IMR-90 (cell line): ENCODE measurements around the gene FAM168B. TPM values are rescaled to one million over a fixed set of nuclear protein-coding genes. Genes with fewer than 3 reads are reported as not detected.

Experiments used
- ATAC-seq: fragments of 200-7000 bp; cut with Tn5 transposase; 2 replicates; pipeline ENCODE4 v1.9.1; 2020; ENCODE audit warnings: low read depth, mild to moderate bottlenecking, moderate library complexity
- BruUV-seq: library from RNA; stranded (reverse); fragments of 400-500 nt; replicated peaks from 2 replicates; lab custom pipeline; 2021; lab: Mats Ljungman, UMichigan
- CTCF ChIA-PET: fragments of 300-600 bp; formaldehyde crosslinking; extraction: SDS; loops from one replicate; lab custom pipeline; 2021; ENCODE audit warnings: antibody characterized with exemption; lab: Yijun Ruan, JAX
- POLR2A ChIA-PET: fragments of 300-600 bp; sonication (Branson Sonifier 250); formaldehyde crosslinking; loops from one replicate; lab custom pipeline; 2022; ENCODE audit warnings: antibody characterized with exemption; ENCODE audit not compliant: unreplicated experiment; lab: Charles Lee
- DNase-seq: peaks from one replicate; pipeline ENCODE4 v3.0.0; 2013
- H2AFZ ChIP-seq: replicated peaks from 2 replicates; pipeline ENCODE3; 2013; ENCODE audit warnings: low read length, mild to moderate bottlenecking; ENCODE audit not compliant: poor library complexity
- H2AK5ac ChIP-seq: 2 replicates; pipeline ENCODE4 v1.6.1; 2013; ENCODE audit warnings: low read depth, low read length, inconsistent platforms
- H2AK9ac ChIP-seq: replicated peaks from 2 replicates; pipeline ENCODE3; 2013; ENCODE audit warnings: mild to moderate bottlenecking, low read depth, low read length, moderate library complexity; ENCODE audit not compliant: poor library complexity
- H2BK120ac ChIP-seq: 2 replicates; pipeline ENCODE4 v1.6.1; 2013; ENCODE audit warnings: low read depth, low read length, inconsistent platforms
- H2BK15ac ChIP-seq: 3 replicates; pipeline ENCODE4 v1.6.1; 2013; ENCODE audit warnings: low read depth, low read length, inconsistent platforms
- H2BK20ac ChIP-seq: 2 replicates; pipeline ENCODE4 v1.6.1; 2013; ENCODE audit warnings: low read depth, mild to moderate bottlenecking, inconsistent platforms, low read length, moderate library complexity
- H2BK5ac ChIP-seq: 2 replicates; pipeline ENCODE4 v1.6.1; 2013; ENCODE audit warnings: mild to moderate bottlenecking, low read depth, low read length, inconsistent platforms; ENCODE audit not compliant: poor library complexity, severe bottlenecking
- H3K14ac ChIP-seq: replicated peaks from 2 replicates; pipeline ENCODE4 v1.6.1; 2013; ENCODE audit warnings: low read depth, low read length, inconsistent platforms
- H3K18ac ChIP-seq: 2 replicates; pipeline ENCODE4 v1.6.1; 2013; ENCODE audit warnings: low read depth, low read length, control low read depth
- H3K23ac ChIP-seq: 2 replicates; pipeline ENCODE4 v1.6.1; 2013; ENCODE audit warnings: low read depth, low read length, inconsistent platforms
- H3K27ac ChIP-seq: 2 replicates; pipeline ENCODE4 v1.5.1; 2013; ENCODE audit warnings: mild to moderate bottlenecking, control low read depth, low read length; ENCODE audit not compliant: insufficient read depth
- H3K27me3 ChIP-seq: 2 replicates; pipeline ENCODE4 v1.6.1; 2013; ENCODE audit warnings: low read length; ENCODE audit not compliant: control insufficient read depth, insufficient read depth
- H3K36me3 ChIP-seq: 2 replicates; pipeline ENCODE4 v1.6.1; 2013; ENCODE audit warnings: low read length, mixed read lengths; ENCODE audit not compliant: control insufficient read depth, insufficient read depth
- H3K4ac ChIP-seq: 2 replicates; pipeline ENCODE4 v1.6.1; 2013; ENCODE audit warnings: low read depth, low read length, inconsistent platforms
- H3K4me1 ChIP-seq: 2 replicates; pipeline ENCODE4 v1.6.1; 2013; ENCODE audit warnings: low read length, mixed read lengths; ENCODE audit not compliant: control insufficient read depth, insufficient read depth
- H3K4me2 ChIP-seq: 2 replicates; pipeline ENCODE4 v1.6.1; 2013; ENCODE audit warnings: low read depth, mild to moderate bottlenecking, control low read depth, low read length, moderate library complexity
- H3K4me3 ChIP-seq: 2 replicates; pipeline ENCODE4 v1.5.1; 2013; ENCODE audit warnings: low read depth, mild to moderate bottlenecking, control low read depth, low read length, moderate library complexity; ENCODE audit not compliant: insufficient read depth
- H3K56ac ChIP-seq: 2 replicates; pipeline ENCODE4 v1.6.1; 2013; ENCODE audit warnings: low read length, inconsistent platforms; ENCODE audit not compliant: insufficient read depth; ENCODE audit errors: extremely low read depth
- H3K79me1 ChIP-seq, 2 experiments: 2 replicates each; pipeline ENCODE4 v1.6.1; 2013; ENCODE audit warnings: low read length in 2 of 2, inconsistent platforms in 1 of 2, low read depth in 1 of 2
- H3K9ac ChIP-seq: 2 replicates; pipeline ENCODE4 v1.6.1; 2013; ENCODE audit warnings: low read depth, low read length, control low read depth
- H3K9me1 ChIP-seq: 2 replicates; pipeline ENCODE4 v1.6.1; 2013; ENCODE audit warnings: low read length, inconsistent platforms; ENCODE audit not compliant: insufficient read depth
- H3K9me3 ChIP-seq: 2 replicates; pipeline ENCODE4 v1.6.1; 2013; ENCODE audit warnings: low read length; ENCODE audit not compliant: control insufficient read depth, insufficient read depth
- H4K20me1 ChIP-seq: 2 replicates; pipeline ENCODE4 v1.6.1; 2013; ENCODE audit warnings: low read length, inconsistent platforms; ENCODE audit not compliant: insufficient read depth
- H4K5ac ChIP-seq: 2 replicates; pipeline ENCODE4 v1.6.1; 2013; ENCODE audit warnings: mild to moderate bottlenecking, low read depth, low read length, control low read depth
- H4K8ac ChIP-seq, 2 experiments: 2 replicates each; pipeline ENCODE4 v1.6.1; 2013; ENCODE audit warnings: low read depth in 2 of 2, low read length in 2 of 2, control low read depth in 1 of 2, inconsistent platforms in 1 of 2
- H4K91ac ChIP-seq: 2 replicates; pipeline ENCODE4 v1.6.1; 2013; ENCODE audit warnings: low read depth, low read length, inconsistent platforms; ENCODE audit not compliant: insufficient read depth
- CEBPB ChIP-seq: IDR thresholded peaks from 2 replicates; pipeline ENCODE4 v1.6.1; 2012; ENCODE audit warnings: low read depth, low read length, improper control_type of control experiment
- CHD1 ChIP-seq: IDR thresholded peaks from 2 replicates; pipeline ENCODE4 v1.6.1; 2012; ENCODE audit warnings: low read depth, low read length, improper control_type of control experiment
- MAFK ChIP-seq: IDR thresholded peaks from 2 replicates; pipeline ENCODE4 v1.6.1; 2012; ENCODE audit warnings: low read depth, low read length, improper control_type of control experiment
- MAZ ChIP-seq: IDR thresholded peaks from 2 replicates; pipeline ENCODE4 v1.6.1; 2012; ENCODE audit warnings: low read depth, mild to moderate bottlenecking, low read length, improper control_type of control experiment, moderate library complexity, borderline replicate concordance
- NFE2L2 ChIP-seq: fragments of 150-350 bp; IDR thresholded peaks from 2 replicates; pipeline ENCODE4 v1.6.1; 2016; ENCODE audit warnings: low read depth, mild to moderate bottlenecking, low read length
- WGBS, 2 experiments: methylation state at CpG; one replicate each; pipeline versions ENCODE4 v1.1.5 to v1.1.7; 2013; ENCODE audit warnings: missing lambda C conversion rate in 2 of 2; ENCODE audit not compliant: insufficient read length in 1 of 2; ENCODE audit errors: extremely low coverage in 2 of 2; 5-methylcytosine and 5-hydroxymethylcytosine counted together
- dilution Hi-C: fragments of 300-500 bp; cut with HindIII; formaldehyde crosslinking; loops from one replicate; pipeline ENCODE4 v1.14.3; 2018; ENCODE audit warnings: low sequenced_read_pairs; ENCODE audit not compliant: unreplicated experiment
- in situ Hi-C: fragments of 300-500 bp; cut with MboI; formaldehyde crosslinking; loops from 3 replicates; pipeline ENCODE4 v1.14.3; 2019; ENCODE audit warnings: low sequenced_read_pairs, inconsistent platforms, mixed read lengths
- intact Hi-C: fragments of 100-400 bp; cut with micrococcal nuclease; formaldehyde crosslinking; loops from 2 replicates; pipeline ENCODE4 v1.10.0; 2022
- polyA plus RNA-seq, 3 experiments: library from polyadenylated mRNA; depleted of rRNA; stranded (reverse); fragments of >200 nt; gene quantifications; 2 replicates each; pipeline ENCODE4 v1.2.3, GENCODE V29; 2012; ENCODE audit warnings: low replicate concordance in 1 of 3
- total RNA-seq: library from RNA; depleted of rRNA; stranded (reverse); fragments of >200 nt; gene quantifications from 2 replicates; pipeline ENCODE4 v1.2.3, GENCODE V29; 2012

Gene FAM168B
- total and polyA plus RNA-seq, 2 of the 4 experiments (the other 2 are of a cell fraction) = 76.4 to 106 TPM

- no peaks in the 10 kb centered on the region for H3K4me1 ChIP-seq
- no peak overlapping the region for H2BK20ac ChIP-seq
- no peak overlapping the region for H4K5ac ChIP-seq
- in situ Hi-C loops (no loop called here), intact Hi-C loops (no loop called here), dilution Hi-C loops (no loop called here)
- H3K18ac ChIP-seq = no peak overlapping the region
- DNase-seq = no peak
- H3K79me1 ChIP-seq = peaks cover 6 to 8% of the 10 kb centered on the region in 2 experiments; a peak in 2 of 4 replicates
- H3K27me3 ChIP-seq = peaks cover 3% of the 10 kb centered on the region; the same call in 1 of the 2 replicates
- H2AFZ ChIP-seq = no peak overlapping the region
- no peak overlapping the region for H3K4me2 ChIP-seq
- peaks cover 24% of the 10 kb centered on the region for H3K36me3 ChIP-seq
- H2AK9ac ChIP-seq = no peak overlapping the region
- no peak for ATAC-seq
- H2BK120ac ChIP-seq = no peak overlapping the region
- H4K20me1 ChIP-seq = peaks cover 20% of the 10 kb centered on the region
- no peak overlapping the region for H4K8ac ChIP-seq
- no peak overlapping the region for H2BK5ac ChIP-seq
- CTCF ChIA-PET = no interaction called here
- POLR2A ChIA-PET = no interaction called here
- no peak overlapping the region for H3K9ac ChIP-seq
- no peak overlapping the region for H3K4me3 ChIP-seq
- H3K23ac ChIP-seq = no peak overlapping the region
- WGBS, 2 experiments = 70% methylated on average over 2 of the region's 11 CpGs; no CpG with 5 or more reads in 1 of the 2 experiments
- no peaks in the 10 kb centered on the region for H3K9me1 ChIP-seq
- TF ChIP-seq CEBPB (no peak), MAFK (no peak), CHD1 (no peak), NFE2L2 (no peak), MAZ (no peak)
- no peak overlapping the region for H3K4ac ChIP-seq
- no peaks in the 10 kb centered on the region for H3K9me3 ChIP-seq
- H3K14ac ChIP-seq = no peak overlapping the region
- no peak overlapping the region for H3K56ac ChIP-seq
- no peak overlapping the region for H3K27ac ChIP-seq
- no peak overlapping the region for H2BK15ac ChIP-seq
- no peak overlapping the region for H4K91ac ChIP-seq
- no TSS peak for BruUV-seq
- H2AK5ac ChIP-seq = no peak overlapping the region
These were observed 48.5 kb downstream of the FAM168B start for GRCh38 chr2:131044757-131045150.
